Neural cell (in vitro differentiated cells): ENCODE results near the gene ITFG2. TPM values are rescaled to one million over a fixed set of nuclear protein-coding genes. Genes with fewer than 3 reads are reported as not detected.

Experiments used
- H2AFZ ChIP-seq: fragments of 200-600, 300-800 bp; sonication (generic), shearing (Covaris generic); 2 replicates; pipeline ENCODE4 v1.6.0; 2014; ENCODE audit warnings: low read depth, mild to moderate bottlenecking, antibody characterized with exemption, low read length, moderate library complexity
- H3F3A ChIP-seq: fragments of 200-600 bp; shearing (Covaris generic); 2 replicates; pipeline ENCODE4 v1.6.1; 2016; ENCODE audit warnings: mild to moderate bottlenecking, moderate library complexity, mixed read lengths, antibody characterized with exemption, low read length; ENCODE audit not compliant: insufficient read depth, poor library complexity, severe bottlenecking
- H3K27ac ChIP-seq: fragments of 200-600, 300-800 bp; sonication (generic), shearing (Covaris generic); 2 replicates; pipeline ENCODE4 v1.5.1; 2014; ENCODE audit warnings: mild to moderate bottlenecking, low read length, moderate library complexity
- H3K27me3 ChIP-seq: fragments of 300-800, 200-600 bp; sonication (generic), shearing (Covaris generic); 2 replicates; pipeline ENCODE4 v1.6.0; 2014; ENCODE audit warnings: mild to moderate bottlenecking, low read depth, low read length, moderate library complexity; ENCODE audit not compliant: insufficient read depth
- H3K36me3 ChIP-seq: fragments of 300-800, 200-600 bp; sonication (generic), shearing (Covaris generic); 2 replicates; pipeline ENCODE4 v1.5.1; 2014; ENCODE audit warnings: mild to moderate bottlenecking, antibody characterized with exemption, low read length, moderate library complexity; ENCODE audit not compliant: insufficient read depth
- H3K4me2 ChIP-seq: fragments of 300-800, 200-600 bp; sonication (generic), shearing (Covaris generic); 2 replicates; pipeline ENCODE4 v1.6.0; 2014; ENCODE audit warnings: mild to moderate bottlenecking, low read length
- H3K4me3 ChIP-seq: fragments of 300-800, 200-600 bp; sonication (generic), shearing (Covaris generic); 2 replicates; pipeline ENCODE4 v1.5.1; 2014; ENCODE audit warnings: mild to moderate bottlenecking, low read length, moderate library complexity
- H3K79me2 ChIP-seq: fragments of 200-600 bp; shearing (Covaris generic); replicated peaks from 2 replicates; pipeline ENCODE4 v1.6.0; 2014; ENCODE audit warnings: mild to moderate bottlenecking, low read length, moderate library complexity; ENCODE audit not compliant: insufficient read depth
- H3K9ac ChIP-seq: fragments of 300-800, 200-600 bp; sonication (generic), shearing (Covaris generic); 2 replicates; pipeline ENCODE4 v1.6.1; 2016; ENCODE audit warnings: mild to moderate bottlenecking, low read length, mixed read lengths
- H3K9me2 ChIP-seq: fragments of 200-600 bp; shearing (Covaris generic); 2 replicates; pipeline ENCODE4 v1.6.1; 2016; ENCODE audit warnings: mild to moderate bottlenecking, low read length, mixed read lengths; ENCODE audit not compliant: insufficient read depth
- H3K9me3 ChIP-seq: fragments of 200-600, 300-800 bp; sonication (generic), shearing (Covaris generic); 2 replicates; pipeline ENCODE4 v1.6.1; 2016; ENCODE audit warnings: mild to moderate bottlenecking, mixed run types, low read length, moderate library complexity, mixed read lengths
- H4K20me1 ChIP-seq: fragments of 200-600 bp; shearing (Covaris generic); 2 replicates; pipeline ENCODE4 v1.6.1; 2016; ENCODE audit warnings: mild to moderate bottlenecking, mixed run types; ENCODE audit not compliant: insufficient read depth
- CTCF ChIP-seq: fragments of 450-650 bp; IDR thresholded peaks from 2 replicates; pipeline ENCODE4 v1.5.1; 2014; ENCODE audit warnings: antibody characterized with exemption, mild to moderate bottlenecking, moderate library complexity; ENCODE audit not compliant: poor library complexity, severe bottlenecking
- EP300 ChIP-seq: fragments of 450-650 bp; conservative IDR thresholded peaks from 2 replicates; pipeline ENCODE4 v1.6.1; 2014; ENCODE audit warnings: antibody characterized with exemption, mild to moderate bottlenecking, moderate library complexity; ENCODE audit not compliant: poor library complexity, severe bottlenecking
- EZH2 ChIP-seq: fragments of 200-600, 300-800 bp; shearing (Covaris generic), sonication (generic); IDR thresholded peaks from 2 replicates; pipeline ENCODE4 v1.6.1; 2014; ENCODE audit warnings: antibody characterized with exemption, low read length, borderline replicate concordance, mild to moderate bottlenecking; ENCODE audit not compliant: insufficient read depth, poor library complexity, severe bottlenecking
- MXI1 ChIP-seq: fragments of 450-650 bp; conservative IDR thresholded peaks from 2 replicates; pipeline ENCODE4 v1.6.1; 2014; ENCODE audit warnings: antibody characterized with exemption, mild to moderate bottlenecking; ENCODE audit not compliant: poor library complexity, severe bottlenecking
- POLR2AphosphoS5 ChIP-seq: IDR thresholded peaks from 2 replicates; pipeline ENCODE4 v1.6.1; 2012
- RAD21 ChIP-seq: fragments of 450-650 bp; conservative IDR thresholded peaks from 2 replicates; pipeline ENCODE4 v1.6.1; 2014; ENCODE audit warnings: antibody characterized with exemption, mild to moderate bottlenecking, moderate library complexity
- REST ChIP-seq: IDR thresholded peaks from 2 replicates; pipeline ENCODE4 v1.6.1; 2012; ENCODE audit warnings: borderline replicate concordance
- SMC3 ChIP-seq: fragments of 450-650 bp; conservative IDR thresholded peaks from 2 replicates; pipeline ENCODE4 v1.6.1; 2014; ENCODE audit warnings: antibody characterized with exemption, mild to moderate bottlenecking, moderate library complexity; ENCODE audit not compliant: poor library complexity
- TAF1 ChIP-seq: IDR thresholded peaks from 2 replicates; pipeline ENCODE4 v1.6.1; 2012; ENCODE audit warnings: low read depth
- polyA plus RNA-seq: library from polyadenylated mRNA; depleted of rRNA; stranded (reverse); fragments of >200 nt; gene quantifications from 2 replicates; pipeline ENCODE4 v1.2.3, GENCODE V29; 2014

ITFG2 gene
- polyA plus RNA-seq, 1 donor from 2014 or later: 22.2 TPM

GRCh38 chr12:2805143-2805520, 7.3 kb upstream of the ITFG2 start:
- Histone ChIP-seq H3K9ac (no peak overlapping the region), H3F3A (no peaks in the 10 kb centered on the region), H3K79me2 (no peaks in the 10 kb centered on the region), H3K27ac (no peak overlapping the region), H3K36me3 (peaks cover 6% of the 10 kb centered on the region), H3K4me3 (no peak overlapping the region), H3K9me2 (no peaks in the 10 kb centered on the region), H4K20me1 (no peaks in the 10 kb centered on the region), H2AFZ (no peak overlapping the region), H3K9me3 (no peaks in the 10 kb centered on the region), H3K4me2 (no peak overlapping the region), H3K27me3 (no peaks in the 10 kb centered on the region)
- TF ChIP-seq EZH2: no peak
- no peak for TF ChIP-seq MXI1
- TF ChIP-seq RAD21: no peak
- TF ChIP-seq TAF1: no peak
- no peak for TF ChIP-seq EP300
- TF ChIP-seq REST: no peak
- no peak for TF ChIP-seq POLR2AphosphoS5
- no peak for TF ChIP-seq SMC3
- no peak for TF ChIP-seq CTCF

- no peak for TF ChIP-seq TAF1
- no peak for TF ChIP-seq MXI1
- no peak for TF ChIP-seq REST
- no peak for TF ChIP-seq RAD21
- TF ChIP-seq POLR2AphosphoS5: no peak
- TF ChIP-seq EZH2: no peak
- no peak for TF ChIP-seq SMC3
- no peak for TF ChIP-seq EP300
- no peak for TF ChIP-seq CTCF
- Histone ChIP-seq H3K27ac (no peak overlapping the region), H3K9me3 (no peaks in the 10 kb centered on the region)
These were observed 5.8 kb upstream of the ITFG2 start for GRCh38 chr12:2806700-2807099.

More at GRCh38 chr12:2806700-2807099, 5.8 kb upstream of the ITFG2 start:
- Histone ChIP-seq H3K9ac (no peak overlapping the region), H3K9me2 (no peaks in the 10 kb centered on the region), H3K79me2 (peaks cover 2% of the 10 kb centered on the region), H3K36me3 (peaks cover 2% of the 10 kb centered on the region), H4K20me1 (no peaks in the 10 kb centered on the region), H2AFZ (no peak overlapping the region), H3K4me2 (no peak overlapping the region), H3K27me3 (no peaks in the 10 kb centered on the region), H3F3A (no peaks in the 10 kb centered on the region), H3K4me3 (no peak overlapping the region)
